ENCODE data around the gene CHD6.

DNA sequence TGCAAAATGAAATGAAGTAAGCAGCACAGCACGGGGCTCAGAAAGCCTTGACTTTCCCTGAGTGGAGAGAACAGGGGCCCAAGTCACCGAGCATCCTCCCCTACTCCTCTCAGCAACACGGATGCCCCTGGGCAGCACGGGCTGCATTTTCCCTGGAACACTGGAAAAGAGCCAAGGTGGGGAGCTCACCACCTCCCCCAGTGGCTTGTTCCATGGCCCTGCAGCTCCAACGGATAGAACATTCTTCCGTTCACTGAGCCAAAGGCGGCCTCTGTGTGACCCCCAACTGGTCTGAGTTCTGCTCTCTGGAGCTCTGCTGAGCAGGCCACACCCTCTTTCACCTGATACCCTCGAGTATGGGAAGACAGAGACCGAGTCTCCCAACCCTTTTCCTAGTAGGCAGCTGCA is 230.7 kb downstream of the CHD6 start:
- TF ChIP-seq, protein P1, sequence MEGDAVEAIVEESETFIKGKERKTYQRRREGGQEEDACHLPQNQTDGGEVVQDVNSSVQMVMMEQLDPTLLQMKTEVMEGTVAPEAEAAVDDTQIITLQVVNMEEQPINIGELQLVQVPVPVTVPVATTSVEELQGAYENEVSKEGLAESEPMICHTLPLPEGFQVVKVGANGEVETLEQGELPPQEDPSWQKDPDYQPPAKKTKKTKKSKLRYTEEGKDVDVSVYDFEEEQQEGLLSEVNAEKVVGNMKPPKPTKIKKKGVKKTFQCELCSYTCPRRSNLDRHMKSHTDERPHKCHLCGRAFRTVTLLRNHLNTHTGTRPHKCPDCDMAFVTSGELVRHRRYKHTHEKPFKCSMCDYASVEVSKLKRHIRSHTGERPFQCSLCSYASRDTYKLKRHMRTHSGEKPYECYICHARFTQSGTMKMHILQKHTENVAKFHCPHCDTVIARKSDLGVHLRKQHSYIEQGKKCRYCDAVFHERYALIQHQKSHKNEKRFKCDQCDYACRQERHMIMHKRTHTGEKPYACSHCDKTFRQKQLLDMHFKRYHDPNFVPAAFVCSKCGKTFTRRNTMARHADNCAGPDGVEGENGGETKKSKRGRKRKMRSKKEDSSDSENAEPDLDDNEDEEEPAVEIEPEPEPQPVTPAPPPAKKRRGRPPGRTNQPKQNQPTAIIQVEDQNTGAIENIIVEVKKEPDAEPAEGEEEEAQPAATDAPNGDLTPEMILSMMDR (conservative IDR thresholded peaks at IDR 0.05): no peak
- TF ChIP-seq ZFX (IDR thresholded peaks at IDR 0.05): no peak

All from C4-2B (cell line).